ENCODE measurements around the gene ERC2. TPM values are rescaled to one million over a fixed set of nuclear protein-coding genes. Genes with fewer than 3 reads are reported as not detected.

ERC2 gene
- total and polyA plus RNA-seq, 2 donors (not counting 3 experiments of a cell fraction or from before 2014, with no cell fraction given): 5.6 to 15.5 TPM

DNA sequence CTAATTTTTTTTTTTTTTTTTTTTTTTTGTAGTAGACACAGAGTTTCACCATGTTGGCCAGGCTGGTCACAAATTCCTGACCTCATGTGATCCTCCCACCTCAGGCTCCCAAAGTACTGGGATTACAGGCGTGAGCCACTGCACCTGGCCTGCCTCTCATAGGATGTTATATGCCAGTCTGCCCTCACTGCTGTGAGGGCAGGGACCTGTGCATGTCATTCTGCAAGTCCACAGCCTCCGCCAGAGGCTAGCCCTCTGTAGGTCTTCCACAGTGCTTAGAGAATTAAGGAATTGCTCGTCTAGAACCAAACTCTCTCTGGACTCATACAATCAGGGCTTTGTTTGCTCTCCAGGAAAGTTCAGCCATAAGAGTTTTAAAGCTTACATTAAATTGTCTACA lies 817.3 kb downstream of the ERC2 start:
- intact Hi-C loops (cut with micrococcal nuclease) (no loop called here), dilution Hi-C loops (cut with MboI; ENCODE audit: extremely low pct_ligation_motif_present, low sequenced_read_pairs) (no loop called here)
- ChIA-PET POLR2A (no interaction called here), CTCF (no interaction called here)
- no peak overlapping the region for H3K27ac ChIP-seq (ENCODE audit: insufficient read depth, low read depth, low read length)
- H3K4me3 ChIP-seq (replicated peaks in 1 of 3; ENCODE audit: insufficient read depth in 1 of 3, low read depth in 1 of 3, low read length in 3 of 3): no peak overlapping the region
- no peaks in the 10 kb centered on the region for H3K4me1 ChIP-seq (ENCODE audit: control insufficient read depth, extremely low read depth, insufficient read depth, low read length)
- no peaks in the 10 kb centered on the region for H3K27me3 ChIP-seq (ENCODE audit: control insufficient read depth in 2 of 2, insufficient read depth in 2 of 2, low read length in 2 of 2)
- H3K79me2 ChIP-seq (ENCODE audit: control insufficient read depth, insufficient read depth, low read length): no peaks in the 10 kb centered on the region
- H4K20me1 ChIP-seq (replicated peaks; ENCODE audit: control insufficient read depth, extremely low read depth, insufficient read depth, low read length): no peaks in the 10 kb centered on the region
- DNase-seq (ENCODE audit: low read depth, low spot score) (no peak), FAIRE-seq (no peak)
- no peak overlapping the region for H3K4me2 ChIP-seq (ENCODE audit: insufficient read depth, low read length)
- no TSS peak for BruUV-seq (replicated peaks)
- no peak overlapping the region for H2AFZ ChIP-seq (ENCODE audit: low read depth, low read length)
- H3K9ac ChIP-seq (replicated peaks; ENCODE audit: extremely low read depth, insufficient read depth, low read length): no peak overlapping the region
- no peaks in the 10 kb centered on the region for H3K9me1 ChIP-seq (replicated peaks; ENCODE audit: control insufficient read depth, extremely low read depth, insufficient read depth, low read length)
- no peaks in the 10 kb centered on the region for H3K36me3 ChIP-seq (ENCODE audit: control insufficient read depth in 2 of 2, extremely low read depth in 1 of 2, insufficient read depth in 2 of 2, low read length in 2 of 2)
- TF ChIP-seq EZH2 (IDR thresholded peaks at IDR 0.05; ENCODE audit: borderline replicate concordance, low read depth, low read length, severe bottlenecking) (no peak), GATA2 (IDR thresholded peaks at IDR 0.05; ENCODE audit: insufficient read depth, insufficient read length, low read depth, low read length) (no peak), POLR2AphosphoS5 (IDR thresholded peaks at IDR 0.05; ENCODE audit: insufficient read depth, low read depth, low read length) (no peak), MYC (IDR thresholded peaks at IDR 0.05; ENCODE audit: low read depth, low read length) (no peak), FOS (IDR thresholded peaks at IDR 0.05; ENCODE audit: borderline replicate concordance, insufficient read depth, low read length) (no peak)
- TF ChIP-seq, protein P1, sequence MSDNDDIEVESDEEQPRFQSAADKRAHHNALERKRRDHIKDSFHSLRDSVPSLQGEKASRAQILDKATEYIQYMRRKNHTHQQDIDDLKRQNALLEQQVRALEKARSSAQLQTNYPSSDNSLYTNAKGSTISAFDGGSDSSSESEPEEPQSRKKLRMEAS (IDR thresholded peaks at IDR 0.05; ENCODE audit: insufficient read depth, insufficient read length): no peak
- no peaks in the 10 kb centered on the region for H3K9me3 ChIP-seq (replicated peaks; ENCODE audit: control insufficient read depth, insufficient read depth, low read length)

DNA sequence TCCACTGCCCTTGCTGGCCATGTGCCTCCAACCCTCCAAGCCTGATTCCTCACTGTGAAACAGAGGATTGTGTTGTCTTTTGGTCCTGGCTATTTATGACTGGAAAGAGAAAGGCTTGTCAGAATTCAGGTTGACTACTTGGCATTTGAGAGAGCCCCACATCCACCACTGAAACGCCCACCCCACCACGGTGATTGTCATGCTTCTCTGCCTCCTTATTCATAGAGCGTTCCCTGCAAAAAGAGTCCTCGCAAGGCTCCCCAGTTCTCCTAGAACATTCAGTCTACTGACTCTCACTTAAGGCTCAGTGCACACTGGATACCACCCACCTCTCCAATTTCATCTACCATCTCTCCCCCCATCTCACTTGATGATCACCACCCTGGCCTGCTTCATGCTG lies 818.3 kb downstream of the ERC2 start:
- BruUV-seq (replicated peaks): no TSS peak
- H3K4me1 ChIP-seq (ENCODE audit: control insufficient read depth, extremely low read depth, insufficient read depth, low read length): no peaks in the 10 kb centered on the region
- H3K9me1 ChIP-seq (replicated peaks; ENCODE audit: control insufficient read depth, extremely low read depth, insufficient read depth, low read length): no peaks in the 10 kb centered on the region
- POLR2A ChIA-PET: no interaction called here
- H3K9me3 ChIP-seq (replicated peaks; ENCODE audit: control insufficient read depth, insufficient read depth, low read length): no peaks in the 10 kb centered on the region
- DNase-seq (ENCODE audit: low read depth, low spot score) (no peak), FAIRE-seq (no peak)
- H3K79me2 ChIP-seq (ENCODE audit: control insufficient read depth, insufficient read depth, low read length): no peaks in the 10 kb centered on the region
- H3K27ac ChIP-seq (ENCODE audit: insufficient read depth, low read depth, low read length): no peak overlapping the region
- H3K27me3 ChIP-seq (ENCODE audit: control insufficient read depth in 2 of 2, insufficient read depth in 2 of 2, low read length in 2 of 2): no peaks in the 10 kb centered on the region
- intact Hi-C loops (cut with micrococcal nuclease): no loop called here
- no peaks in the 10 kb centered on the region for H4K20me1 ChIP-seq (replicated peaks; ENCODE audit: control insufficient read depth, extremely low read depth, insufficient read depth, low read length)
- no peak for TF ChIP-seq MYC (IDR thresholded peaks at IDR 0.05; ENCODE audit: low read depth, low read length)
- TF ChIP-seq, protein P1 (IDR thresholded peaks at IDR 0.05; ENCODE audit: insufficient read depth, insufficient read length): no peak
- no peak for TF ChIP-seq FOS (IDR thresholded peaks at IDR 0.05; ENCODE audit: borderline replicate concordance, insufficient read depth, low read length)
- no peak for TF ChIP-seq POLR2A (IDR thresholded peaks at IDR 0.05; ENCODE audit: low read depth, low read length)
- CTCF ChIA-PET: no interaction called here
- H3K36me3 ChIP-seq (ENCODE audit: control insufficient read depth in 2 of 2, extremely low read depth in 1 of 2, insufficient read depth in 2 of 2, low read length in 2 of 2): no peaks in the 10 kb centered on the region
- no peak overlapping the region for H2AFZ ChIP-seq (ENCODE audit: low read depth, low read length)
- no peak overlapping the region for H3K9ac ChIP-seq (replicated peaks; ENCODE audit: extremely low read depth, insufficient read depth, low read length)
- dilution Hi-C loops (cut with MboI; ENCODE audit: extremely low pct_ligation_motif_present, low sequenced_read_pairs): no loop called here
- H3K4me2 ChIP-seq (ENCODE audit: insufficient read depth, low read length): no peak overlapping the region
- no peak overlapping the region for H3K4me3 ChIP-seq (replicated peaks in 1 of 3; ENCODE audit: insufficient read depth in 1 of 3, low read depth in 1 of 3, low read length in 3 of 3)
